ENCODE results near the gene SYNM.

SYNM gene

DNA sequence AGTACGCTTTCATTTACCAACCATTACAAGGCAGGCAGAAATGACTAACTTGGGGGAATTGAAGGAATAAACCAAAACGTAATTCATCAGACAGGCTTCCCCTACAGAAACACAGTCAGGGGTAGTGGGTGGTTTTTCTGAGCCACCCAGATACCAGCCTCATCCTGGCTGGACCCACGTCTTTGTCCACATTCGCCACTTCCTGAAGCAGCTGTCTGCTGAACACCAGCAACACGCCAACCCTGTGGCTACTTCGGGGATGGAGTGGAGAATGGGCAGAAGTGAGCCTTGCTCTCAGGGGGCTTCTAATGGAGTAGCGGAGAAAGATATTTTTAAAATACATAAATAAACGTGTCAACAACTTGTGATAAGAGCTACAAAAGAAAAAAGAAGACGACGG lies 40.1 kb downstream of the SYNM start:
- DNase-seq = no peak

DNA sequence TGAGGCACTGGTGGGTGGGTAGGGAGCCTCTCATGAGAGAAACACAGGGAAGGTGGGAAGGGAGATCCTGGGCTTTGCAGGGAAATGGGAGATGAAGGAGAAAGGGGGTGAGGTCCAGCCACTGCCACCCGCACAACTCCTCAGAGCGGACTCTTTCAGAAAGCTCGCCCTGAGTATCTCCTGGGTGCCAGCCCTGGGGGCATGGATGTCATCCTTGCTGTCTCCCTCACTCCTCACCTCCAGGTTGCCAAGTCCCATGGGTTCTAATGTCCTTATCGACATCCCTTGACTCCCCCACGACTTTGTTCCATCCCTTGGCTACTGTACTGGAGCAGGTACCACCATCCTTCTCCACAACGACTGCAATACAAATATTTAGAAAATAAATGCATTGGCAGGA lies 40.9 kb downstream of the SYNM start:
- DNase-seq = no peak

DNA sequence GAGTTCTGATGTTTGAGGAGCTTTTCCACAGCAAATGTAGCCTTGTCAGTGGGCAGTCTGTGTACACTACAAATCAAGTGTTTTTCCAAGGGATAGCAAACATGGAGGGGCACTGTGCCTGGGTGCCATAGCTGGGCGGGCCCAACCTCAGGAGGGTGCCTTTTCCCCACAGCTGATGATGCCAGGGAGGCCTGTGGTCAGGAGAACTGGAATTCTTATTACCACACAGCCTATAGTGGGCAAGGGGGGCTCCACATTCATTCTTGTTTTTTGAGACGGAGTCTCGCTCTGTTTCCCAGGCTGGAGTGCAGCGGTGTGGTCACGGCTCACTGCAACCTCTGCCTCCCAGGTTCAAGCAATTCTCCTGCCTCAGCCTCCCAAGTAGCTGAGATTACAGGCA lies 41.8 kb downstream of the SYNM start:
- DNase-seq = no peak

DNA sequence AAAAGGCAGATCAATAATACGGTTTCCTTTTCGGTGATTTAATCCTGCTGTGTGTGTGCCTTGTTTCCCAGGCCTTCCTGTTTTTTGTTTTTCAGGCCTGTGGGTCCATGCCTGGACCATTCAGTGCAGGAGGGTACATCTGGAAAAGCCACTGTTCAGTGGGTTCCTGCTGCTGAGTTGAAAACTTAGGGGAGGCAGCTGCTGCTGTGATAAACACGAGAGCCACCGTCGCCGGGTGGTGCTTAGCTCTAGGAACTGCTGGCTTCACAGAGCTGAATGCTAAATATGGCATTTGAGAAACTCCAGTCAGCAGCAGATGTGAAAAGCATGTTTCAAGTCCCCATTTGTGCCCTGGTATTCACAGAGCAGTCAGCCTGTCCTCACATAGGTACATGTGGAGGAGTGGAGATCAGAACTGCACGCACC lies 44.0 kb downstream of the SYNM start:
- no peak for DNase-seq

DNA sequence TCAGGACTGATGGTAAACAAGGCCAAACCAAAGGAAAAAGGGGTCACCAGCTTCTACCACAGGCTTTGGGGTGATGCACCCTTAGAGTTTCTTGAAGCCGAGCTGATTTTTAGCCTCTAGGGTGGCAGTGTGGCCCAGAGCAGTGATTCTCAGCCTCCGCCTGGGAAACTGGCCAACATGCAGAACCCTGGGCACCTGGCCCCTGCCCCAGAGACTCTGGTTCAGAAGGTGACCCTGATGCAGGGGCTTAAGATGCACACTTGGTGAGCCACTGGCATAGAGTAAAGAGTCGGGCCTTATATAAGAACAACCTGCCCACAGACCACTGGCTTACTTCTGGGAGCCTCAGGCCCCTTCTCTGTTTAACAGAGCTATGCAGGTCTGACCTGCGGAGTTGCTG lies 44.5 kb downstream of the SYNM start:
- DNase-seq = no peak

DNA sequence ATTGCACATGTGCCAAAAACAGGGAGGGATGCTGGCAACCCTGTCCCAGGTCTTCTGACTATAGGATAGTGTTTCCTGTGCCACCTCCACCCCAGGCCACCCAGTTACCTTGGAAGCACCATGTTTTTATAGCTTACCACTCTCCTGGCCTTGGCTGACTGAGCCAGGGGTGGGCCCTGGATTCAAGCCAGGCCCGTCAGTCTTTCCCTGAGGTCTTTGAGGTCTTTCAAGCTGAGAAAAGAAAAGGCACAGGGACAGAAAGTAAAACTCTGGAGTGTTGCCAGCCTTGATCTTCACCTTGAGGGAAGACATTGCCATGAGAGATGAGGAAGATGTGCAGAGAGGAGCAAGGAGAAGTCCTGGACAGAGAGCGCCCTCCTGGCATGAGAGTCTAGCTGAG lies 46.3 kb downstream of the SYNM start:
- DNase-seq = no peak

DNA sequence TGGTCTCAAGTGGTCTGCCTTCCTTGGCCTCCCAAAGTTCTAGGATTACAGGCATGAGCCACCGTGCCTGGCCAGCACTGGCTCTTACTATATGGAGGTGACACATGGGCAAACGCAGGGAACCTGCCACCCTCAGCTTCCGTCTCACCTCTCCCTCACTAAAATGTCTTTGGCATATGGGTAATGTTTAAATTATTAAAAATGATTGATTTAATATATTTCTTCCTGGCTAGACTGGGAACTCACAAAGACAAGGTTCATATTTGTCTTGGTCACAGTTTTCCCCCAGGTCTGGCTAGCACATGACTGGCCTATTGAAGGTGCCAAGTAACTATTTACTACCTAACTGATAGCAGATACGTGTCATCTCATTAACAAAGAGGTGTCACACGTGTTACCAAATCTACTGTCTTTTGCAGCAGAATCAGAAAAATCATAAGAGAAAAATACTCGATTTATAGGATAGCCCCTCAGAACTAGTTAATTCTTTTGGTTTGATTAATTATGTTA lies 48.2 kb downstream of the SYNM start:
- DNase-seq = no peak

DNA sequence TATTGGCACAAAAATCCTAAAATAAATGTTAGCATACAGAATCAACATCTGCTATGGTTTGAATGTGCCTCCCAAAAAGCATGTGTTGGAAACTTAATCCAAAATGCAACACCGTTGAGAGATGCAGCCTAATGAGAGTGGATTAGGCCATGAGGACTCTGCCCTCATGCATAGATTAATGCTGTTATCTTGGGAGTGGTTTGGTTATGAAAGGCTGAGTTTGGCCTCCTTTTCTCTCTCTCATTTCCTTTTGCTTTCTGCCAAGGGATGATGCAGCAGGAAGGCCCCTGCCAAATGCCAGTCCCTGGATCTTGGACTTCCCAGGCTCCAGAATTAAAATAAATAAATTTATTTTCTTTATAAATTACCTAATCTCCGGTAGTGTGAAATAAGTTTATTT lies 49.4 kb downstream of the SYNM start:
- DNase-seq = no peak

DNA sequence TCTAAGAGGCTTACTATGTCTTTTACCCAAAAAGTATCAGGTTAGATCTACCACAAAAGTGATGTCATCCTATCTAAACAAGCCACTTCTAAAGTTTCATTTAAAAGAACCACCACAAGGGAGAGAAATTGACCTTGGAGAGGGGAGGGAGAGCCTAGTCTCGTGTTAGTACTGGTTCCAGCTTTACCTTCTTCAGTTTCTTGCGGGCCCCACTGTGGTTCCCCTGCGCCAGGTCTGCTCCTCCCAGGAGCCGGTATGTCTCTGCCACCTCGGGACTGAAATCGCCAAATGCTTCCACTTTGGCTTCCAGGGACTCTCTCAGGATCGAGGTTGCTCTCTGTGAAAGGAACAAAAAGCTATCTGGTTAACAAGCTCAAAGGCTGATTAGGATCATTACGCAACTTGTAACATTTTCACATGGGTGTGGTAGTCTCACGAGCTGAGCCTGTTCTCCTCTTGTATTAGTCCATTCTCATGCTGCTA lies 51.1 kb downstream of the SYNM start:
- no peak for DNase-seq

DNA sequence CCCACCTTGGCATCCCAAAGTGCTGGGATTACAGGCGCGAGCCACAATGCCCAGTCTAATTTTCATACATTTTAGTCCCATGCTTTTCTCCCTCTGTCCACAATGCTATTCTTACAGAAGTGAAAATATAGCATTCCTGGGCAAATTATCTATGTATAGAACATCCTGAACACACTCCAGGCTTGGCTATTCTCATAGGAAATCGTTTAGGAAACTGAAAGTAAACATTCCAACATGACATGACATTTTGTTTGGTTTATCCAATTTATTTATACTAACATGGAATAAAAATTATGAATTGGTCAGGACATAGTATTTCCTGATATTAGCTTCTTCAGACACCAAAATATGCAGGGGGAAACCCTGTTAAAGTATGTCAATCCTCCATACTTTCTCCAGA lies 52.6 kb downstream of the SYNM start:
- DNase-seq = no peak

DNA sequence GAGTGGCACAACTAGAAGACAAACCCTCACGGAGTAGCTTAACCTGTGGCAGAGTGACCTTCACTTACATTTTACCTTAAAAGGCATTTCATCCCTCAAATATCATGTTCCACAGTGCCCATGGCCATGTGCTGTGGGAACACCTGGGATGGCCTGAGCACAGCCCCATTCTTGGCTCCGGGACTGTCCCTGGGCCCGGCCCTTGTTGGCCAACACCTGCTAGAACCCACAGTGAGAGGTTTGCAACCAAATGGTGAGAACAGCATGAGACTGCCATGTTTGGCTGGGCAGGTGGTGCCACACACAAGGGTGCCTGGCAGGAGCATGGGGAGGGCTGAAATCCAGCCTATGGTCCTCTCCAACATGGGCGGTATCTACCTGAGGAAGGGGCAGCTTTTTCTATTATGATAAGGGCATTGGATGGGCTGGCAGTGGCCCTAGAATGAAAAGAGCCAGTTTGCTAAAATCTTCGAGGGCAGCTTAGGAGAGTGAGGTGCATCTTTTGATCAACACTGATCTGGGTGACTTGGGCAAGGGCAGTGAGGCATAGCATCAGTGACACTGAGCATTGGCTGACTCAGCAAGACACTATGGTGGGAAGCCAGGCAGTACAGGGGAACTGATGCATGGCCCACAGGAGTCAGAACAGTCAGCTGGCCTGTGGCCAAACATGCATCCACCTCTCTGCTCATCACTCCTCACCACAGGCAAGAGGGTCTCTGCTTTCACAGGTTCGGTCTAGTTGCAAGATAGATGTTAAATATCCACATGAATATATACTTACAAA lies 53.9 kb downstream of the SYNM start:
- no peak for DNase-seq

DNA sequence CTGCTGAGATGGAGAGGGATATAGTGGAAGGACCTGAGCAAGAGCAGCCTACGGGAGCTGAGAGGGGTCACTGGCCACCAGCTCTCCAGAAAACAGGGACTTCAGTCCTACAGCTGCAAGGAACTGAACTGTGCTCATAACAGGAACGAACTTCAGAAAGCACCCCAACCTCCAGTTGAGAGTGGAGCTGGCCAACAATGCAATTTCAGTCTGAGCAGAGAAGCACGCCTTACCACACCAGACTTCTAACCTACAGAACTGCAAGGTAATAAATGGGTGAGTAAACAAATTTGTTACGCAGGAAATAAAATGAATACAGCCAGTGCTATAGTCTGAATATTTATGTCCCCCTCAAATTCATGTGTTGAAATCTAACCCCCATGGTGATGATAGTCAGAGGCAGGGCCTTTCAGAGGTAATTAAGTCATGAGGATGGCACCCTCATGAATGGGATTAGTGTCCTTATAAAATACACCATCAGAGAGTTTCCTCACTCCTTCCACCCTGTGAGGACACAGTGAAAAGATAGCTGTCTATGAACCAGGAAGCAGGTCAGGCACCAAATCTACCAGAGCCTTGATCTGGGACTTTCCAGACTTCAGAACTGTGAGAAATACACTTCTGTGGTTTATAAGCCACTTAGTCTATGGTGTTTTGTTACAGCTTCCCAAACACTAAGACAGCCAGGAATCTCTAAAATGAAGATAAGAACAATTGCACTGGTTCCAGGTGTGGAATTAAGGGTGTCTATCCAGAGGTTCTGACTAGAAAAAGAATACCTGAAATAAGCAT lies 58.6 kb downstream of the SYNM start:
- no peak for DNase-seq

DNA sequence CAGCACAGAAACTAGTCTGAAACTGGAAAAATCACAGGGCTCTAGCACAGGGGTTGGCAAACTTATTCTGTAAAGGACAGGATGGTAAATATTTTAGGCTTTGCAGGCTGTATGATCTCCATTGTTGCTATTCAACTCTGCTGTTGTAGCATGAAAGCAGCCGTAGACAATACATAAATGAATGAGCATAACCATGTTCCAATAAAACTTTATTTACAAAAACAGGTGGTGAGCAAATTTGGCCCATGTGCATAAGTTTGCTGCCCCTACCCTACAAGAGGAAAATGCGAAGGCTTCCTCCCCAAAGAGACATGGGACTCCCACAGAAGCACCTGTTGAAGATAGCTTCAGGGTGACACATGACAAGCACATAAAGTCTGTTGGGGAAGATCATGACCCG lies 59.2 kb downstream of the SYNM start:
- DNase-seq = no peak

DNA sequence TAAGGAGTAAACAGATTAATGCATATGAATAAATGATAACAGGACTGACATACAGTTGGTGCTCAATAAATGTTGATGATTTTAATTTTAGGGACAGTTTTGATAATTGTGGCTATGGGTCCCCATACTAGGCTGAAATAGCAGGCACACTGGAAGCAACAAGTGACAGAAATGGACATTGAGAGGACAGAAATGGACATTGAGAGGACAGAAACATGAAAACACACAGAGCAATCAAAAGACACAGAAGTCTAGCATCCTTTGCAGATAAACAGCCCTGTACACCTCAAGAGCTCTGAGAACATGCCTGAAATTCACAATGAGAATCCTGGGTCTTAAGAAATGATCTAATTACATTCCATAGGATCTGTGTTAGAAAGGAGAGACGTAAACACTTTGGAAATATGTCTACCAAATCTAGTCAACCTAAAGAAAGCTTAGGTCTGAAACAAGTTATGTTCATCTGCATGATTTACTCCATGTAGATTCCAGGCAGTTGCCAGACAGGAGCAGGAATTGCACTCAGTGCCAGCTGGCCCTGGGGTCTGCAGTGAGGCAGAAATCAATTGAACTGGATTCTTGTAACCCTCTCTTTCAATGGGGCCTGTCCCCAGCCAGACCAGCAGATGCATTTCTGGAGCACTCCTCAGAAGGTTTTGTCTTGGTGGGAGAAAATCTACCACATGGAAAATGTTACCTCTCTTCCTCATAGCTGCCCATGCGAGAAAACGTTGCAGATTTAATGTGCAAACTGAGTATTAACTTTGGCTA lies 60.3 kb downstream of the SYNM start:
- DNase-seq = no peak

DNA sequence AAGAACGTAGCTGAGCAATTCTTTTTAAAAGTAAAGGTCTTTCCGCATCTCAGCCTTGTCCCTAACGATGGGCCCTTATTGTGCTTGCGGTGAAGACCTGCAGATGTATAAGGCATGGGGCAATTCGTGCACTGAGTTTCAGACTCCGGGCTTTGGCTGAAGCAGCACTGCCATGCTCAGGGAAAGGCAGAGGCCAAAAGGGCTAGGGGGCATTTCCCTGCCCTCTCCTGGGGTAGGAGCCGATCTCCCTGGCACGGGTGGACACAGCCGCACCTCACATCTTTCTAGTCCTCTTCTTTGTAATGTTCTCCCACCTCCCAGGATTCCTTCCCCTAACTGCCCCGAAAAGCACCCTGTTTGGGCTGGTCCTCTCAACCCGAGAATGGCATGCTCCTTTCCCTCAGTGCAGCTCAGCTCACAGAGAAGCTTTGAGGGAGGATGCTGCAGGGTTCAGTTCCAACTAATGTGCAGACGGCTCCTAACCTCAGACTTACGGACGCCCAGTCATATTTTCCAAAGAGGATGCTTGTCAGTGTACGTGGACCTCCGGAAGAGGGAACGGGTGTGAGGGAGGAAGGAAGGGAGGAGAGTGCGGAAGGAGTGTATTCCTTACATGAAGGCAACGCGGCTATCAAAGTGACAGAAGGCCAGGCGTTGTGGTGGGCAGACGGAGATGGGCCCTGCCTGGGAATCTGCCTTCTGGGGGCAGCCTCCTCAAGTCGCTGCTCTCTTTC lies 61.2 kb downstream of the SYNM start:
- DNase-seq = no peak

DNA sequence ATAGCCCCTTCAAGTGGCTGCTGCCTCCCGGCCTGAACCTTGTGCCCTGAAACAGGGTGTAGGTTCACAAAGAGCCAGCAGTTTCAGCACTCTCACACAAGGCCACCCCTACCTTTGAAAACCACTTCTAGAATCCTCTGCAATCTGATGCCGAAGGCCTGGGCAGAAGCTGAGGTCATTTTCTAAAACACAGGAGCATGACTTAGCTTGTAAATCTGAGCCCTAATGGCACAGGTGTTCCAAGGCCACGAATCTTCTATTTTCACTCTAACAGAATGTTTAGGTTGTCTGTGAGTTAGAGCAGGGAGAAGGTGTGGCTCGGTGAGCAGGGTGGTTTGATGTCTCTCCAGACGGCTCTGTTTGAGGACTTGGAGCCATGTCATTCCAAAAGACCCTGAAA lies 62.3 kb downstream of the SYNM start:
- DNase-seq = no peak

DNA sequence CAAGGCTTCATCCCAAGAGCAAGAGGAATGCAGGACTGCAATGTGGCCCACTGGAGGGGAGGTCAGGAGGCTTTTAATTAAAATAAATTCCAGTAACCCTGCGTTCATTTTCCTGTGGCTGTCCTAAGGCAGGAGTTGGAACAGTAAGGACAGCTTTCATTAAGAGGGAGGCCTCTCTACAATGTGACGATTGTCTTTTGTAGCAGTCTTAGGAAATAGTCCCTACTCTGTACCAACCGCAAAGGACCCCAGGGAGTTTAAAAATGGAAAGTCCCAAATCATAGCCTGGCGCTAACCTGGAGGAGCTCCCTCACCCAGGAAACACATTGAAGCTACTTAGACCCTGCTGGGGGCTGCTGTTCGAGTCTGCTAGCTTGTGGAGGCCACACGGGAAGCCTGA lies 62.8 kb downstream of the SYNM start:
- no peak for DNase-seq

DNA sequence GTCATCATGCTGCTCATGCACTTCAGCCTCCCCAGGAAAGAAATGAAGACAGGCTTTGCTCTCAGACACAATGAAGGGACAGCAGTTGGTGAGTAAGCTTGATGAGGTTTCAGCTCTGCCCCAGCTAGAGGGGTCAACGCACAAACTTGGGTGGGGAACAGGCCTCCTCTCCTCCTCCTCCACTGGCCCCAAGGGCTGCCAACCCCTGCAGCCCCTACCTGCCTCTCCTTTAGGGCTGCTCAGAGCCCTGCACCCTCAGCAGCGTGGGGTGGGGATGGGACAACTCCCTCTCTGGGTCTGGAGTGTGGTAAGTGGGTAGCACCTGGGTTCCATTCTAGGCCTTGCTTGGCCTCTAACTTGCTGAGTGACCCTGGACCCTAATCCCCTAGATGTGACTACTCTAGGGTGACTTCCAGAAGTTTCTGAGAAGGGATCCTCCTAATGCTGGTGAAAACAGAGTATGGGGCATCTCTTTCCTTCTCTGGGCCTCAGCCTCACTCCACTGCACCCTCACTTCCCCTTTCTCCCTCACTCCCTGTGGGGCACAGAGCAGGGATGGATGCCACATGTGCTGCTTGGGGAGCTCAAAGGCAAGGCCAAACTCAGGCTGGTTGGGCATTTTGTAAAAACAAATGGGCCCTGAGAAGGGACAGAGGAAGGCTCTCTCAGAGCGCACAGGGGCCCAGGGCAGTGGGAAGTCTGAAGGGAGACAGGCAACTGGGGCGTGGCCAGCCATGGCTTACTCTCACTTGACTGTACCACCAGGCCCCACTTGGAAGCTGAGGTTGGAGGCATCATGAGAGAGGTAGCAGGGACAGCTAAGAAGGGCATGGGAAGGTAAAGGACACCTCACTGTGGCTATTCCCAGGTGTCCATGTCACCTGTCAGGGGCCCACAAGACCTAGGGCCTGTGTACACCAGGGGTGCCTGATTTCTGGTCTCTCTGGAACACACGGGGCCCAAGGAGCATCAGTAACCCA lies 64.0 kb downstream of the SYNM start:
- DNase-seq = no peak

DNA sequence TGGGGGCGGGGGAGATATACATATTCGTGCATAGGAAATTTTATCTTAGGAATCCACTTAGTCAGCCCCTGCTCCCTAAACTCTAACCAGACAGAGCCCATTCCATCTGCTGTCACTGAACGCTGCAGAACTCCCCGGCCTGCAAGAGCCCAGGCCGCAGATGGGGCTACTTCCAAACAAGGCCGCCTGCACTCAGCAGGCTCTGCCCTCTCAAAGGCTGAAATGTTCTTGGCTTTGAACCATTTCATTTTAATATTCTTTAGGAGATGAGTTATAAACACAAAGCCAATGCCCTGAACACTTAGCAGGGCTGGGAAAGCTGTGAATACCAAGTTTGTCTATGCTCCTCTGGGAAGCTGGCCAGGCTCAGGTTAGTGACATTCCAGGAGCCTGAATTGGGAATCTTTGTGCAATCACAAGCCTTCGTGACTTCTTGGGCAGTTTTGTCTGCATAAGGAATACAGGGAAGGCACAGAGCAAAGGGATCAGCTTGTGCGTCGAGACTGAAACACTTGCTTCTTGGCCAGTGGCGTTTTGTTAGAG lies 65.0 kb downstream of the SYNM start:
- no peak for DNase-seq

DNA sequence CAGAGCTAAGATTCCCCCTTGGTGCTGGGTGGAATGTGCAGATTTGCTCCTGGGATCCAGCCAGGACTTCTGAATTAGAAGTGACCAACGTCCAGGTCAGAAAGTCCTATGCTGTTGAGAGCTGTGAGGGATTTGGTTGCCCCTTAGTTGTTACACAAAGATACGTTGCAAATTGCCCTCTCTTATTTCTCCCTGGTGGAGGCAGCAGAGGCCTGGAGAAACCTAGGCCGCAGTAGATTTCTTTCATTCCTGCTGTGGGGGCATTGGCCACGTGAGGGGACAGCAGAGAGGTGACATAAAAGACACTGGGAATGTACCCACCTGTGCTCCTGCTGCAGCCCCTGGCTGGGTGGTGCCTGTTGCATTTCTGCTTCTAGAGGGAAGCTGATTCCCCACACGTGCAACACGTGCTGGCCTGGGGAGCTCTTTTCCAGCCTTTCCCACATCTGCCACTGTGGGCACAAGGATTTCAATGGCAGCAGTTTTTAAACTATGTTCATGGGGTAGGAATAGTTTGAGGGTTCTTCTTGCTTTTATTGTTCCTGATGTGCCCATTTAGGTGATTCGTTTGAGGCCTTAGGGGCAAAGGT lies 65.7 kb downstream of the SYNM start:
- DNase-seq = no peak

DNA sequence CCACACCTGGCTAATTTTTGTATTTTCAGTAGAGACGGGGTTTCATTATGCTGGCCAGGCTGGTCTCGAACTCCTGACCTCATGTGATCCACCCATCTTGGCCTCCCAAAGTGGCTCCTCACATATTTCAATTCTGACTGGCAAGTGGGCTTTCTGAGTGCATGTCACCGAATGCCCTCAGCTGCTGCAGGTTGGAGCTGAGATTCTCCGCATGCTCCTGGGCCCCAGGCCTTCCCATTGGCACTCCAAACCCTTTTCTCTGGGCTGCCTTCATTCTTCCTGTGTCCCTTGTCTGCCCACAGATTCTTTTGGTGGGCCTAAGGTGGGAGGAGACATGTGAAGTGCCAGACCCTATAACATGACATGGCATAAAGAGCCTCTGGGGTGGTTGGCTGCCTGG lies 67.3 kb downstream of the SYNM start:
- no peak for DNase-seq
